OCI-LY7 (cell line): ENCODE results near the gene LAMTOR4. TPM values are rescaled to one million over a fixed set of nuclear protein-coding genes. Genes with fewer than 3 reads are reported as not detected.

Experiments
- BruUV-seq: library from RNA; stranded (reverse); fragments of 400-500 nt; replicated peaks from 2 replicates; lab custom pipeline; 2021; lab: Mats Ljungman, UMichigan
- CTCF ChIA-PET: fragments of 300-600 bp; sonication (Branson Sonifier 250); formaldehyde crosslinking; loops from one replicate; lab custom pipeline; 2022; ENCODE audit warnings: antibody characterized with exemption; ENCODE audit not compliant: unreplicated experiment; lab: Charles Lee
- POLR2A ChIA-PET: fragments of 300-600 bp; sonication (Branson Sonifier 250); formaldehyde crosslinking; loops from one replicate; lab custom pipeline; 2022; ENCODE audit warnings: antibody characterized with exemption; lab: Charles Lee
- DNase-seq: peaks from one replicate; pipeline ENCODE4 v3.0.0-alpha.2; 2015; ENCODE audit warnings: low spot score
- H2AFZ ChIP-seq: fragments of 200-600 bp; sonication (generic), shearing (Covaris generic); 2 replicates; pipeline ENCODE4 v1.6.1; 2014; ENCODE audit warnings: mild to moderate bottlenecking, antibody characterized with exemption, low read length, moderate library complexity
- H3K27ac ChIP-seq: fragments of 200-600 bp; sonication (generic); 2 replicates; pipeline ENCODE4 v1.5.1; 2014; ENCODE audit warnings: mixed run types, low read depth, mild to moderate bottlenecking, moderate library complexity, low read length, inconsistent platforms; ENCODE audit not compliant: poor library complexity, severe bottlenecking
- H3K36me3 ChIP-seq: fragments of 200-600 bp; sonication (generic); 2 replicates; pipeline ENCODE4 v1.6.1; 2014; ENCODE audit warnings: mild to moderate bottlenecking, antibody characterized with exemption, low read length, moderate library complexity, mixed read lengths; ENCODE audit not compliant: insufficient read depth
- H3K4me1 ChIP-seq: fragments of 200-600 bp; sonication (generic); 2 replicates; pipeline ENCODE4 v1.5.1; 2014; ENCODE audit warnings: mild to moderate bottlenecking, low read length; ENCODE audit not compliant: insufficient read depth, poor library complexity, severe bottlenecking
- H3K4me2 ChIP-seq: fragments of 200-600 bp; sonication (generic); 2 replicates; pipeline ENCODE4 v1.6.1; 2014; ENCODE audit warnings: mild to moderate bottlenecking, low read length
- H3K4me3 ChIP-seq: fragments of 200-600 bp; sonication (generic); 2 replicates; pipeline ENCODE4 v1.5.1; 2014; ENCODE audit warnings: mild to moderate bottlenecking, low read depth, low read length; ENCODE audit not compliant: poor library complexity, severe bottlenecking
- H3K79me2 ChIP-seq: fragments of 200-600 bp; sonication (generic); 2 replicates; pipeline ENCODE4 v1.6.1; 2016; ENCODE audit warnings: low read depth, mild to moderate bottlenecking, low read length, moderate library complexity, mixed read lengths; ENCODE audit not compliant: insufficient read depth
- H3K9me2 ChIP-seq: fragments of 200-600 bp; sonication (generic); 2 replicates; pipeline ENCODE4 v1.6.1; 2016; ENCODE audit warnings: mild to moderate bottlenecking, low read length, mixed read lengths; ENCODE audit not compliant: insufficient read depth
- H3K9me3 ChIP-seq: fragments of 200-600 bp; sonication (generic); 2 replicates; pipeline ENCODE4 v1.6.1; 2014; ENCODE audit warnings: mild to moderate bottlenecking, mixed run types, low read length, mixed read lengths
- H4K20me1 ChIP-seq: fragments of 200-600 bp; sonication (generic); 2 replicates; pipeline ENCODE4 v1.6.1; 2014; ENCODE audit warnings: mild to moderate bottlenecking, antibody characterized with exemption, low read length, moderate library complexity, mixed read lengths; ENCODE audit not compliant: insufficient read depth
- CTCF ChIP-seq: fragments of 200-600 bp; sonication (generic); conservative IDR thresholded peaks from 2 replicates; pipeline ENCODE4 v1.5.1; 2014; ENCODE audit warnings: mild to moderate bottlenecking, antibody characterized with exemption, low read length, moderate library complexity, mixed read lengths
- EZH2phosphoT487 ChIP-seq: fragments of 200-600 bp; sonication (generic); IDR thresholded peaks from 2 replicates; pipeline ENCODE4 v1.6.1; 2018; ENCODE audit warnings: low read depth, borderline replicate concordance, mild to moderate bottlenecking, mixed run types, antibody characterized with exemption, low read length, moderate library complexity, mixed read lengths
- intact Hi-C: fragments of 100-400 bp; cut with micrococcal nuclease; formaldehyde crosslinking; loops from one replicate; pipeline ENCODE4 v1.10.0; 2022; ENCODE audit not compliant: unreplicated experiment
- total RNA-seq, 2 experiments: library from RNA; depleted of rRNA in 1 of 2; stranded (reverse); fragments of >200 nt in 1 of 2; shearing (Covaris generic) in 1 of 2; gene quantifications; 2 replicates each; pipeline ENCODE4 v1.2.3, GENCODE V29; 2014 to 2022

LAMTOR4 gene
- total RNA-seq, 2 experiments from 2014 or later, result 237 to 243 TPM

GRCh38 chr7:100118388-100119071 lies 30.2 kb upstream of the LAMTOR4 start:
- Histone ChIP-seq H3K4me3 (peak overlapping the region; percentile 80), H2AFZ (peak overlapping the region; percentile 84; the same call in 1 of the 2 replicates), H3K4me2 (peak overlapping the region; percentile 85), H3K27ac (peak overlapping the region; percentile 73), H3K9me3 (no peaks in the 10 kb centered on the region), H4K20me1 (no peaks in the 10 kb centered on the region), H3K9me2 (no peaks in the 10 kb centered on the region), H3K4me1 (peaks cover 11% of the 10 kb centered on the region), H3K36me3 (peaks cover 27% of the 10 kb centered on the region), H3K79me2 (peaks cover 19% of the 10 kb centered on the region; the same call in 1 of the 2 replicates)
- intact Hi-C loops, result loop anchor here (1.0 kb wide), 1 partner anchor 17 kb away; the partner anchor contains the start of genes AP4M1 and MCM7
- no peak for DNase-seq
- TF ChIP-seq CTCF, result no peak
- no peak for TF ChIP-seq EZH2phosphoT487
- ChIA-PET POLR2A (interaction anchor here (0.6 to 0.9 kb wide), 2 partner anchors 15 to 17 kb away, joined by 3 read pairs; no protein-coding TSS in a partner anchor), CTCF (no interaction called here)
- BruUV-seq, result TSS peak; percentile 75

- intact Hi-C loops, result loop anchor here (1.0 kb wide), 1 partner anchor 18 kb away; the partner anchor contains the start of genes AP4M1 and MCM7
- Histone ChIP-seq H3K79me2 (peaks cover 19% of the 10 kb centered on the region; the same call in 1 of the 2 replicates), H4K20me1 (no peaks in the 10 kb centered on the region), H3K4me1 (peaks cover 15% of the 10 kb centered on the region), H3K9me3 (no peaks in the 10 kb centered on the region), H3K4me3 (peak within 1 kb of the TSS; percentile 80), H2AFZ (peak within 1 kb of the TSS; percentile 84), H3K36me3 (peaks cover 24% of the 10 kb centered on the region), H3K4me2 (peak within 1 kb of the TSS; percentile 85), H3K27ac (peak within 1 kb of the TSS; percentile 73), H3K9me2 (no peaks in the 10 kb centered on the region)
- peak; percentile 98 for DNase-seq
- ChIA-PET CTCF (no interaction called here), POLR2A (interaction anchor here (1.0 to 2.2 kb wide), 3 partner anchors 17 to 33 kb away, joined by 3 to 10 read pairs (median 10); partner anchors contain the start of genes AP4M1, LAMTOR4 and MCM7)
- BruUV-seq, result no TSS peak
- TF ChIP-seq CTCF (no peak), EZH2phosphoT487 (no peak)
These were observed 29.4 kb upstream of the LAMTOR4 start, which contains the start of the genes CNPY4 and TAF6 for GRCh38 chr7:100119072-100119969. TSS of gene CNPY4 (plus strand) at chr7:100119634. CDS start at chr7:100119745, 111 bp downstream. TSS of gene TAF6 (minus strand) at chr7:100119358. CDS start at chr7:100114209, 5,149 bp downstream.
